ENCODE data around the gene MEIOSIN. TPM values are rescaled to one million over a fixed set of nuclear protein-coding genes. Genes with fewer than 3 reads are reported as not detected.
A peak's percentile ranks its signal among the peaks of the same experiment; 100 is the strongest.
"Not testable (repeated sequence)": the region's sequence is repeated elsewhere in the genome, so short reads cannot be mapped to it uniquely, and the experiment has no call there.

The MEIOSIN gene
- total and polyA plus RNA-seq, 2 of the 13 experiments (the other 11 are each of a cell fraction or from before 2014, with no cell fraction given) = not detected

GRCh38 chr19:45717983-45718650 is 15.1 kb upstream of the MEIOSIN start (continued):
- TF ChIP-seq ZFP91 (CRISPR knock-in tag; IDR thresholded peaks at IDR 0.05; ENCODE audit: borderline replicate concordance) = peak; percentile 20; the same call in 1 of the 2 replicates

DNA sequence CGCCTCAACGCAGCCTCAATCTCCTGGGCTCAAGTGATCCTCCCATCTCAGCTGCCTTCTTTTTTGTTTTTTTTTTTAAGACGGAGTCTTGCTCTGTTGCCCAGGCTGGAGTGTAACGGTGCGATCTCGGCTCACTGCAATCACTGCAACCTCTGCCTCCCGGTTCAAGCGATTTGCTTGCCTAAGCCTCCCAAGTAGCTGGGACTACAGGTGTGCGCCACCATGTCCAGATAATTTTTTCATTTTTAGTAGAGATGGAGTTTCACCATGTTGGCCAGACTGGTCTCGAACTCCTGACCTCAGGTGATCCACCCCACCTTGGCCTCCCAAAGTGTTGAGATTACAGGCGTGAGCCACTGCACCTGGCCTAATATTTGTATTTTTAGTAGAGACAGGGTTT is 13.2 kb upstream of the MEIOSIN start:
- H3K79me2 ChIP-seq (ENCODE audit: insufficient read depth, low read length) = peaks cover 38% of the 10 kb centered on the region
- intact Hi-C loops (cut with micrococcal nuclease; ENCODE audit: unreplicated experiment); H3K9ac ChIP-seq (ENCODE audit: insufficient read depth, low read depth, low read length); CTCF ChIA-PET (ENCODE audit: low intra/inter-chr PET ratio, low total read pairs); in situ Hi-C loops (cut with HindIII; ENCODE audit: extremely low pct_ligation_motif_present, low pct_unique_long_range_greater_than_20kb); H4K20me1 ChIP-seq (ENCODE audit: insufficient read depth, low read length); FAIRE-seq; H3K4me3 ChIP-seq (replicated peaks in 1 of 3; ENCODE audit: insufficient read depth in 1 of 3, low read depth in 2 of 3, low read length in 3 of 3); DNase-seq (ENCODE audit: low spot score); H3K36me3 ChIP-seq (replicated peaks in 1 of 2; ENCODE audit: control insufficient read depth in 1 of 2, insufficient read depth in 2 of 2, low read length in 2 of 2); ATAC-seq; H2AFZ ChIP-seq (ENCODE audit: low read length); BruUV-seq (replicated peaks); H3K9me3 ChIP-seq (ENCODE audit: low read length); H3K27me3 ChIP-seq (ENCODE audit: control insufficient read depth in 1 of 2, insufficient read depth in 2 of 2, low read length in 2 of 2): not testable (repeated sequence)
- POLR2A ChIA-PET = interaction anchor here (0.8 to 1.9 kb wide), 7 partner anchors 10 to 73 kb away, joined by 3 to 26 read pairs (median 4); partner anchors contain the start of genes DMWD, FBXO46, QPCTL and SIX5
- peaks cover 67% of the 10 kb centered on the region for H3K4me1 ChIP-seq (ENCODE audit: insufficient read depth, low read length)
- TF ChIP-seq ZNF460 (CRISPR knock-in tag; IDR thresholded peaks at IDR 0.05; ENCODE audit: borderline replicate concordance) = peak; percentile 71
- 0 out of 2 replicates have a peak, but pooled peaks have one; percentile 54 for TF ChIP-seq CHD4 (IDR thresholded peaks at IDR 0.05; ENCODE audit: borderline replicate concordance, low read length)
- peak overlapping the region; percentile 75 for H3K27ac ChIP-seq (ENCODE audit: extremely low read length, insufficient read depth, low read length)
- WGBS (ENCODE audit: low lambda C conversion rate) = 97% methylated on average over 11 of the region's 11 CpGs
- peak overlapping the region; percentile 59; the same call in 1 of the 2 replicates for H3K4me2 ChIP-seq (ENCODE audit: low read depth, low read length)

All from HepG2 (cell line).